Measurements from ENCODE around the gene NR1H4. TPM values are rescaled to one million over a fixed set of nuclear protein-coding genes. Genes with fewer than 3 reads are reported as not detected.
"Not testable (repeated sequence)": the region's sequence is repeated elsewhere in the genome, so short reads cannot be mapped to it uniquely, and the experiment has no call there.

NR1H4 gene
- 7.0 TPM for total RNA-seq

DNA sequence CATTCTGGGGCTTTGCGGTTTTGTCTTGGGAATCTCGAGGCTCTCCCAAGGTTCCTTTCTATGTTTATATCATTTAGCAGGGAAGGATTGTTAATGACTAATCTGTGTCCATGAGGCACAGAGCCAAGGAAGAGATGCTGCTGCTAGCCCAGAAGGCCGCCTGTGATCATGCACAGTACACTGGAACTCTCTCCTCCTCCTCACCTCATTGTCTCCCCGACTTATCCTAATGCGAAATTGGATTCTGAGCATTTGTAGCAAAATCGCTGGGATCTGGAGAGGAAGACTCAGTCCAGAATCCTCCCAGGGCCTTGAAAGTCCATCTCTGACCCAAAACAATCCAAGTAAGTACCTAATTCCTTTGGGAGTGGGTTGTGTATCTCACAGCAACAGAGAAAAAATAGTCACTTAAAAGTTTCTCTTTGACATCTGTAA is at the start of gene NR1H4:
NR1H4 (plus strand) TSS at position 151 of the 435 bp plus-strand sequence. CDS start 19,458 bp downstream, outside the sequence.
- DNase-seq (ENCODE audit: low spot score) = no peak

- no peak for DNase-seq (ENCODE audit: low spot score)
Measured at GRCh38 chr12:100426145-100426544, 47.5 kb upstream of the NR1H4 start.

DNA sequence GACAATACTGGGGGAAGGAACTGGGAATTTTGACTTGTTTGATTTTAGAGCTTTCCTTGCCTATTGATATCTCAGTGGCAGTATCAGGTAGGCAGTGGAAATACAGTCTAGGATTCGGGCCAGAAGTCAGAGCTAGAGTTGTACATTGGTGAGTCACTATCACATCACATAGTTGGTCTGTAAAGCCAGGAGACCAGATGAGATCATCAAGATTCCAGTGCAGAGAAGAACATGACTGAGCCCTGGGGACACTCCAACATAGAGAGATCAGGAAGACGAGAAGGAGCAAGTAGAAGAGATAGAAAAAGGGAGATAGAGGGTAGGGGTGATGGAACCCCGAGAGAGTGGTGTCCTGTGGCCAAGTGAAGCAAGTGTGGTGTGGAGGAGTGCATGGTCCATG is 46.6 kb upstream of the NR1H4 start:
- no peak for DNase-seq (ENCODE audit: low spot score)

DNA sequence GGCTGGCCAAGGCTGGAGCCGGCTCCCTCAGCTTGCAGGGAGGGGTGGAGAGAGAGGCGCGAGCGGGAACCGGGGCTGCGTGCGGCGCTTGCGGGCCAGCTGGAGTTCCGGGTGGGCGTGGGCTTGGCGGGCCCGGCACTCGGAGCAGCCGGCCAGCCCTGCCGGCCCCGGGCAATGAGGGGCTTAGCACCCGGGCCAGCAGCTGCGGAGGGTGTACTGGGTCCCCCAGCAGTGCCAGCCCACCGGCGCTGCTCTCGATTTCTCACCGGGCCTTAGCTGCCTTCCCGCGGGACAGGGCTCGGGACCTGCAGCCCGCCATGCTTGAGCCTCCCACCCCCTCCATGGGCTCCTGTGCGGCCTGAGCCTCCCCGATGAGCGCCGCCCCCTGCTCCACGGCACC is 43.4 kb upstream of the NR1H4 start:
- not testable (repeated sequence) for DNase-seq (ENCODE audit: low spot score)

DNA sequence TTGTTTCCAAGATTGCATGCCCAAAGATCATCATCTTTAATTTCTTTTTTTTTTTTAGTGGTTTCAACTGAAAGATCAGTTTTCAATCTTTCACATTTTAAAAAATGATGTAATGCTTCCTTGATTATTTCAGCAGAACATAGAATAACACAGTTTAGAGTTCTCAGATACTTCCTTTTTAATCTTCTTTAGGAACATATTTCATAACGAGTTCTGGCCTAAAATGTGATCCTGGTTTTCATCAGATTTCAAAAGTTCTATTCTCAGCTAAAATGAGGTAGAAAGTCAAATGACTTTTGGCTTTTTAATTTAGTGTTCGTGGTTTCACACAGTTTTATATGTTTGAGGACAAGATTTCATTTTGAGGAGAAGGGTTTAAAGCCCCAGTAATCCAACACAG is 40.0 kb upstream of the NR1H4 start:
- no peak for DNase-seq (ENCODE audit: low spot score)

DNA sequence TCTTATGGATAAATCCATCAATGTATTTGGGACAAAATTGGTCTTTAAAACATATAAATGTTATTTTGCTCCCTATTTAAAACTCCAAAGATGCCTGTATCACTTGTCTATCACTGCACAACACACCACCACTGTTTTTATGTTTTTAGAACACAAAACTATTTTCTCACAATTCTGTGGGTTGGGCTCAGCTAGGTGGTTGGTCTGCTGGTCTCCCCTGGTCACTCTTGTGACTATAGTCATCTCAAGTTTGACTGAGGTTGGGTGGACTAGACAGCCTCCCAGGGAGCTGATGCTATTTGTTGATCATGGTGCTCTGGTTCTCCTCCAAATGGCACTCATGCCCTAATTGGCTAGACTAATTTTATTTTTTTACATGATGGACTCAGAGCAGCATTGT is 39.5 kb upstream of the NR1H4 start:
- no peak for DNase-seq (ENCODE audit: low spot score)

- DNase-seq (ENCODE audit: low spot score) = no peak
Measured at GRCh38 chr12:100435957-100436356, 37.7 kb upstream of the NR1H4 start.

DNA sequence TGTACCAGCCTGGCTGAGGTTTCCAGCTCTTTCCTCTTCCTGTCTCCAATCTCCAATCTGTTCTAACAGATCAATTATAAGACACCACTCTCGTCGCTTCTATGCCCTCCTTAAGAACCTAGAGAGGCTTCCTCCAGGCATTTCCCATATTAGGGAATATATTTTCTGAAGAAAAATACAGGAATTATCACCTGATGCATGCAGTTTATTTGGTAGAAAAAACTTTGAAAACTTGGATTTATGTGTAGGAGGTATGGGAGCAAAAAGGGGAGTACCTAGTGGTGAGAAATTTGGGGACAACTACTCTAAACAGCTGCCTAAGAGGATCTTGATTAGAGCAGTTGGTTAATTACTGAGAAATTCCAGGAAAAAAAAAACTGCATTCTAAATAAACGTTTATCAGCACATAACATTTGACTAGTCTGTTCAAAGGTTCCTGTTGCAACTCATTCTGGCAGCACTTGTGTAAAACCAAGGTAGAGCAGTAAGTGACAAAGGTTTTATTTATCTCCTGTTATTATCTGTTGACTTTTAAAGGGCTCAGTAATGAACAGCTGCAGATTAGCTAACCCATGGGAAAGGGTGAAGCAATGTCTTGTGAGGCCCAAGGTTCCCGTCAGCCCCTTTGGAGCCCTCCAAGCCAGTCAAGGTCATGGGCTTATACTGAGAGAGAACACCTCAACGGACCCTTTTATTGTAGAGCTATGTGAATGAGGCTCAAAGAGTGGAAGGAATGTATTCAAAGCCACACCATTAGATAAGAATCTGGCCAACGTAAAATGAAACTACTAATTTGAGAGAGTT is 36.4 kb upstream of the NR1H4 start:
- DNase-seq (ENCODE audit: low spot score) = no peak

GRCh38 chr12:100439797-100440196 is 33.9 kb upstream of the NR1H4 start:
- DNase-seq (ENCODE audit: low spot score) = no peak

- DNase-seq (ENCODE audit: low spot score) = no peak
Measured at GRCh38 chr12:100442403-100442802, 31.3 kb upstream of the NR1H4 start.

DNA sequence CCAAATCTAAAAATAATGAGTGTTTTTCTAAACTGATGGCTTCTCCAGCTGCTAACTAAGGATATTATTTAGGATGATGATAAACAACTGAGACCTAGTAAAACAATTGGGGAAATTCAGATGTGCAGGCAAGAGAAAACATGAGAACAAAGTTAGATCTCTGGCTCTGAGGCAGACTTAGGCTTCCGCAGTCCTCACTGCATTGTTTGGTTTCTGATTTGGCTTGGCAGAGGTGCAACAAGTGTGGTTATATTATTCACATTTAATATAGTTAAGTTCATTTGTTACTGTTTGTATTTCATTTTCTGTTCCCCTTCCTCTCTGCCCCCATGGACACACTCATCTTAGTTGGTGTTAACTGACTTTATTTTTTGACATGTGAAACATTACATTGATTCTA is 30.2 kb upstream of the NR1H4 start:
- no peak for DNase-seq (ENCODE audit: low spot score)

GRCh38 chr12:100445081-100445481 is 28.6 kb upstream of the NR1H4 start:
- no peak for DNase-seq (ENCODE audit: low spot score)

GRCh38 chr12:100447381-100447780 is 26.3 kb upstream of the NR1H4 start:
- no peak for DNase-seq (ENCODE audit: low spot score)

- DNase-seq (ENCODE audit: low spot score) = no peak
Measured at GRCh38 chr12:100448656-100449055, 25.0 kb upstream of the NR1H4 start.

GRCh38 chr12:100450735-100451134 is 22.9 kb upstream of the NR1H4 start:
- DNase-seq (ENCODE audit: low spot score) = no peak

GRCh38 chr12:100453951-100454350 is 19.7 kb upstream of the NR1H4 start:
- DNase-seq (ENCODE audit: low spot score) = no peak

GRCh38 chr12:100455896-100456295 is 17.8 kb upstream of the NR1H4 start:
- no peak for DNase-seq (ENCODE audit: low spot score)

DNA sequence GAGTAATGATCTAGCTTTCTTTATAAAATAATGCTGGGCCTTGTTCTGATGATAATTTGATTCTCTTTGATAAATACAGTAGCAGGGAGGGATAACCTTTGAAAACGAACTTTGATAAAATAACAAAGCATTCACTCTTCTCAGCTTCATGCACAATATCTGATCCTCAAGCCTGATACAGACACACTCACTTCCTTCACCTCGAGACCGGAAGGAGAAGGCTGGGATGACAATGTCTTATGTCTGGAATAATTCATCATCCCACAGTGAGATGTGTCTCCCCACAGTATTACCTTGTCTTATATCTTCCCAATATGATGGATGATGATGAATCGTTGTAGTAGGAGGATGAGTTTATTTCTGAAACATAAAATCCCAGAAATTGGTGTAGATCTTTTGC is 15.5 kb upstream of the NR1H4 start:
- no peak for DNase-seq (ENCODE audit: low spot score)

DNA sequence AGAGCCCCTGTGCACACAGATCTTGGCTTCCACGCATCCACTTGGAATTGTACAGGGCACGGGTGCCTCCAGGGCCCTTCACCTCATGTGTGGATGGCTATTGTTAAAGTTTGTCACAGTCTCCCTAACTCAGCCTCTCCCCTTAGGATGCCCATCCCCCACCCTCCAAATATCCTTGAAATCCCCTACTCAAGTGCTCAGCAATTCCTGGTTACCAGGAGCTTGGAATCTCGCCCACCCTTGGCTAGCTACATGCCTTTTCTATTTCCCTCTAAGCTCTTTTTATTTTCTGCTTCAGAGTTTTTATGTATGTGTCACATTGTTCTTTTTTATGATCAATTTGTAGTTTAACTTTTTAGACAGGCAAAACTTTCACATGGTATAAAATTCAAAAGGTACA is 13.0 kb upstream of the NR1H4 start:
- DNase-seq (ENCODE audit: low spot score) = no peak

DNA sequence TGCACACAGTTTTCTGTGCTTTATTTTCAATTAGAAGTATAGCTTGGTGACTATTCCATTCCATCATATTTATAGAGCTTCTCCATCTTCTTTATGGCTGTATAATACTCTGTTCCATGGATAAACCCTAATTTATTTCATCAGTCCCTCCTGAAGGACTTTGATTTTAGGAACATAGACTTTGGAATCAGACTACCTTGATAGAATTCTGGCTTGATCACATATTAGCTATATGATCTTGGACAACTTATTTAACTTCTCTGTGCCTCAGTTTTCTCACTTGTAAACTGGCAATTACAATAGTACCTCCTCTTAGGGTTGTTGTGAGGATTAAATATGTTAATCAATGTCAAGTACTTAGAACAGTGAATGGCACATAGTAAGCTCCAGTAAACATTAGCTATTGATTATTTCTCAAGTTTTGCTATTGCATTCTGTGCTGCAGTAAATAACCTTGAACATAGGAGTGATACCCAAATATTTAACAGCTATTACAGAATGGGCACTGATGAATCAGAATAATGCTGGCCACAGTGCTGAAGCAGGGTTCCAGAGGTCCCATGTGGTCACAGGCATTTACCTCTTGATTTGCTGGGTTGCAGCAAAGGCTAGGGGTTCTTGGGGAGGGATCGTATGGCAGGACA is 12.2 kb upstream of the NR1H4 start:
- no peak for DNase-seq (ENCODE audit: low spot score)

- no peak for DNase-seq (ENCODE audit: low spot score)
Measured at GRCh38 chr12:100463661-100464060, 10.0 kb upstream of the NR1H4 start.

DNA sequence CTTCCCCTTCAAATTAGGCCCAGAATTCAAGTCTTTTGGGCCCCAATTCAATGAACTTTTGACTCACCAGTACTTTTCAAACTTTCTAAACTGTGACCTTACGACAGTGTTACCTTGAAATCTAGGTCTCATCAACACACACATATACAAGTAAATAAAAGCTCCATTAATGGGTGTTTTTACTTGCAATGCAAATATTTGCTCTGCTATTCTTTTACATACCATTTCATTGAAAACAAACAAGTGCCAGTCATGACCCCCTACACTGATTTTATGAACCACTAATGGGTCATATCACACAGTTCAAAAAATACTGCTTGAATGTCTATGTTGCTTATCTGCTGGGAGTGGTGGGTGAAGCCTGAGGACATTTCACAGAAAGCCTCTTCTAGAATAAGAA is 9.1 kb upstream of the NR1H4 start:
- DNase-seq (ENCODE audit: low spot score) = no peak

DNA sequence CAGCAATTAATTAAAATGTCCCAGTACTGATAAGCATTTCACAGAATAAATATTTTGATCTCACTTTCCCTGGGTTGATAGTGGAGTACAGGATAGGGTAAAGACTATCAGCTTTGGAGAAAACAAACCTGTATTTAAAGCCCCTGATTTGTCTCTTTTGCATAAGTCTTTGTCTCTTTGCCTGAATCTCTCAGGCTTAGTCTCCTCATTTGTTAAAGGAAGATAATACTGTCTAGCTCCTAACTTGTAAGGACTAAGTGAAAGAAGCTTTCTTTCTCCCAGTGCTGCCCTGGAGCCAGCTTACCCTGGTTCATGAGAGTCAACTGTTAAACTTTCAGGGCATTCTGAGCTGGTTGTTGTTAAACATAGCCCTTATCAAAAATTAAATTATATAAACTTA is 5.5 kb upstream of the NR1H4 start:
- DNase-seq (ENCODE audit: low spot score) = no peak
